GM18951 (cell line): ENCODE data around the gene MRPL12.

Experiments
- POLR2A ChIP-seq: IDR thresholded peaks from 4 replicates; pipeline ENCODE4 v1.6.1; 2011; ENCODE audit warnings: mild to moderate bottlenecking; ENCODE audit not compliant: insufficient read length, insufficient read depth; ENCODE audit errors: extremely low read depth
- in situ Hi-C: fragments of 300-500 bp; cut with MboI; formaldehyde crosslinking; loops from one replicate; pipeline ENCODE4 v1.12.0; 2022; ENCODE audit warnings: low sequenced_read_pairs, mixed read lengths, inconsistent platforms; ENCODE audit not compliant: unreplicated experiment

Gene MRPL12

GRCh38 chr17:81702934-81703746 lies at the start of gene MRPL12:
Gene MRPL12 (plus strand): TSS chr17:81703367. CDS start chr17:81703502, 135 bp downstream.
- in situ Hi-C loops = no loop called here
- peak; percentile 97 for TF ChIP-seq POLR2A

GRCh38 chr17:81655378-81656117 lies 47.6 kb upstream of the MRPL12 start:
- TF ChIP-seq POLR2A = no peak
- in situ Hi-C loops = no loop called here

GRCh38 chr17:81656118-81656743 lies 46.9 kb upstream of the MRPL12 start, which contains the start of gene PDE6G:
Gene PDE6G (minus strand): TSS chr17:81656542. CDS start chr17:81653305, 3,237 bp downstream.
- in situ Hi-C loops = no loop called here
- no peak for TF ChIP-seq POLR2A

DNA sequence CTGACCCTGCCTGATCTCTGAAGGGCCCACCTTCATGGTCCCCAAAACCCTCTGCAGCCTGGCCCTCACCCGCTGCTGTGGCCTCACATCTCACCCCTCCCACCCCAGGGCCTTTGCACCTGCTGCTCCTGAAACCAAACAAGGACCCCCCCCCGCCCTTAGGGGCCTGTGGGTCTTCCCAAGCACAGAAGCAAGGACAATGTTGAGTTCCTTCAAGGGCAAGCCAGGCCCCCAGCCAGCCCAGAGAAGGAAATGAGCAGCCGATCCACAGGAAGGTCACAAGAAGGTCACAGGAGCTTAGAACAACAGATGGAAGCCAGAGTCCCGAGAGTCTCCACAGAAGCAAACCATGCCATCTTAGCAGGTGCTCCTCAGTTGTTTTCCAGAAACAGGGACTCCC lies 46.3 kb upstream of the MRPL12 start:
- TF ChIP-seq POLR2A = no peak
- in situ Hi-C loops = no loop called here

GRCh38 chr17:81659038-81659437 lies 44.1 kb upstream of the MRPL12 start:
- in situ Hi-C loops = no loop called here
- TF ChIP-seq POLR2A = no peak

DNA sequence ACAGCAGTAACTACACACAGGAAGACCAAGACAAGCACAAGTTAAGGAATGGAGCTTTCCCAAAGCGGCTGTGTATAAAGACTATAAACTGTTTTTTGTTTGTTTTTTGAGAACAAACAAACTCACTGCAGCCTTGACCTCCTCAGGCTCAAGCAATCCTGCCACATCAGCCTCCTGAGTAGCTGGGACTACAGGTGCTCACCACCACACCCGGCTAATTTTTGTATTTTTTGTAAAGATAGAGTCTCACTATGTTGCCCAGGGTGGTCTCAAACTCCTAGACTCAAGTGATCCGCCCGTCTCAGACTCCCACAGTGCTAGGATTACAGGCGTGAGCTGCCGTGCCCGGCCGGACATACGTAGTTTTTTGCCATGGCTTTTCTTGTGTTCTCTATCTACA lies 42.7 kb upstream of the MRPL12 start:
- in situ Hi-C loops = no loop called here
- no peak for TF ChIP-seq POLR2A

DNA sequence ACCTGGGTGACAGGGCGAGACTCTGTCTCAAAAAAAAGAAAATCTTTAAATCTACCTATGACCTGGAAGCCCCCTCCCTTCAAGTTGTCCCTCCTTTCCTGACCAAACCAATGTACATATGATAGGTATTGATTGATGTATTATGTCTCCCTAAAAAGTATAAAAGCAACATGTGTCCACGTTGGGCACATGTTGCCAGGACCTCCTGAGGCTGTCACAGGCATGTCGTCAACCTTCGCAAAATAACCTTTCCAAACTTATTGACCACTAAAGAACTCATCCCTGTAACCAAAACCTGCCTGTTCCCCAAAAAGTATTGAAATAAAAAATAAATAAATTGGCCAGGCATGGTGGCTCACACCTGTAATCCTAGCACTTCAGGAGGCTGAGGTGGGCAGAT lies 41.2 kb upstream of the MRPL12 start:
- in situ Hi-C loops = no loop called here
- TF ChIP-seq POLR2A = no peak

DNA sequence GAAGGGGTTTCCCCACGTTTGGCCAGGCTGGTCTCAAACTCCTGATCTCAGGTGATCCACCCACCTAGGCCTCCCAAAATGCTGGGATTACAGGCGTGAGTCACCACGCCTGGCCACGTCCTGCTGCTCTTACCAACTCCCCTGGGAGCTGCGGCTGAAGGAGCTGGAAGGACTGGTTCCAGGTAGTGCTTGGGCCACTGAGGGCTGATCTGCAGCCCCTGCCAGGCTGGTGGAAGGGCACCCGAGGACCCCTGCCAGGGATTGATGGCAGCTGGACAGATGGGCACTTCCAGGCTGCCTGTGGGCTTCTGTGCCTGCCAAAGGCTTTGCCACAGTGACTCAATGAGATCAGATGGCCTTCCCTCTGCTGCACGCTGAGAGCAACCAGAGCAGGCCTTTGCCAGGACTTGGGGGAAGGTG lies 39.1 kb upstream of the MRPL12 start:
- in situ Hi-C loops = no loop called here
- TF ChIP-seq POLR2A = no peak

DNA sequence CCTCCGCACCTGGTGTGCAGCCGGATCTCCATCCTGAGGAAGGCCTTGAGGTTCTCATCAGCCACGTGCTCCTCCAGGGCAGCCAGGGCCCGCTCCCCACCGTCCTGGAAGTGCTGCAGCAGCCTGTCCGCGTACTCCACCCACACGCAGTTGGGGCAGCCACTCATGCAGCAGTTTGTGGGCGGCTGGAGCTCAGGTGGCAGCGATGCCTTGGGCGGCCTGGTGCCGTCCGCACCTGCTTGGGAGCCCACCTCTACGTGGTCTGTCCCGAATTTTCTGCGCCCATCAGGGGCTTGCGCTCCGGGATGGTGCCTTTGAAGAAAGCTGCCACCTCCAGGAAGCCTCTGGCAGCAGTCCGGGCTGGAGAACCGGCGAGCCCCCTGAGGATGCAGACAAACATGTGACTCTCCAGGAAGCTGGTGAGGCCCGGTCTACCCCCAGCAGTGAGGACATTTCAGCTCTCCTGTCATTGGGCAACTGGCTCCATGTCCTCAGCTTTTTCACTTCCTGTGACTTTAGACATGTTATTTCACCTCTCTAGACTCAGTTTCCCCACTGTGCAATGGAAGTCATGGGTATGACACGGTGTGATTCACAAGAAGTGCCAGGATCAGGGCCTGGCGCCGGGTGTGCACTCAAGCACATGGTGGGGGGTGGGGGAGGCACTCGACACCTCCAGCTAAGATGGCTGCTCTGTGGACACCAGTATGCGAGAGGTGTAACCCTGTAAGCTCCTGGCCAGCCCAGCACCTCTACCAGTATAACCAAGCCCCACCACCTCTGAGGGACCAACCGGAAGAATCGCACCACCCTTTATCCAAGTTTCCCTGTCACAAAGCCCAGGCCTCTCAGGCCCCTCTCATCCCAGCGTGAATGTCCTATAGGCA lies 37.7 kb upstream of the MRPL12 start:
- no peak for TF ChIP-seq POLR2A
- in situ Hi-C loops = no loop called here

DNA sequence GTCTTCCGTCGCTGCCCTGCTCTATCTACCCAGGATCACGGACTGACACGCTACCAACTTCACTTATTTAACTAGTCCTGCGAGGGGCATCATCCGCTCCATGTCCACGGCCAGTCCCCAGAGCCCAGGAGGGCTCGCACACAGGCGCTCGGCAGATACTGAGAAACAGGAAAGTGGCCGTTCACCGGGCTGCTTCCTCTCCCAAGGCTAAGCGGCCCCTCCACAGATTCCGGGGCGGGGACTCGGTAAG lies 37.1 kb upstream of the MRPL12 start:
- in situ Hi-C loops = no loop called here
- no peak for TF ChIP-seq POLR2A

- TF ChIP-seq POLR2A = peak; percentile 97
- in situ Hi-C loops = no loop called here
These were observed 36.6 kb upstream of the MRPL12 start, which contains the start of the genes CCDC137 and OXLD1 for GRCh38 chr17:81666342-81667191. Gene CCDC137 (plus strand): TSS chr17:81666737. CDS start chr17:81666767, 30 bp downstream. Gene OXLD1 (minus strand): TSS chr17:81666605. CDS start chr17:81666577, 28 bp downstream.

DNA sequence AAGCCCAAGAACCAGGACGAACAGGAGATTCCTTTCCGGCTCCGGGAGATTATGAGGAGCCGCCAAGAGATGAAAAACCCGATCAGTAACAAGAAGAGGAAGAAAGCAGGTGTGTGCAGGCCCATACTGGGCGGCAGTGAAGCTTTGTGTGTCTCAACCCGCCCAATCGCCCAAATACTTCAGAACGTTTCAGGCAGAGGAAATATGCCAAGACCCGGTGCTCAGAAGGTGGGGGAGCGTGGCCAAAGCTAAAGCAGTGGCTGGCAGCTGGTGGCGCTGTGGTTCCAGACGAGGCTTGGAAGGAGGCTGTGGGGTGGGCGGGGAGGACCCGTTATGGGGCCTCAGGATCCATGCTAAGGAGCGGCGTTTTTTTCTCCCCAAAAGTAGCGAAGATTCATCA lies 35.4 kb upstream of the MRPL12 start:
- in situ Hi-C loops = no loop called here
- no peak for TF ChIP-seq POLR2A
